ENCODE results near the gene TTC16. TPM values are rescaled to one million over a fixed set of nuclear protein-coding genes. Genes with fewer than 3 reads are reported as not detected.
"Not testable (repeated sequence)": the region's sequence is repeated elsewhere in the genome, so short reads cannot be mapped to it uniquely, and the experiment has no call there.

The TTC16 gene
- total RNA-seq, 5 donors from 2014 or later (not counting 1 experiment from before 2014, with no cell fraction given) = 4.6 to 31.8 (median 6.2) TPM

DNA sequence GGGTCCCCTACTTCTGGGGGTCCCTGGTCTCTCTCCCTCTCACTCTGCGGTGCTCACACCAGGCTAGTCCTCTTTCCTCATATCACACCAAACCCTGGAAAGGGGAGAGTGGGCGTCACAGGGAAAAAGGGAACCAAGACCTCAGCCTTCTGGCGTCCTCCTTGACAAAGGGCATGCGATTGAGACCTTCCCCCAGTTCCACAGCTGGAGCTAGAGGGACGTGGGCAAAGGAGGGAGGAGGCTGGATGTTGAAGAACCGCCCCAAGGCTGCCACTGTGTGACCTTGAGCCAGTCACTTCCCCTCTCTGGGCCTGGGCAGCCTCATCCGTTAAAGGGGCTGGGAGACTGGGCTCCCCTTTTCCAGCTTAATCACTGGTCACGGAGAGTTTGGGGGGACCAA is 37.7 kb downstream of the TTC16 start:
- no peak overlapping the region for H3K4me3 Mint-ChIP-seq
- peaks cover 22% of the 10 kb centered on the region for H3K36me3 Mint-ChIP-seq
- no peaks in the 10 kb centered on the region for H3K9me3 Mint-ChIP-seq
- Histone ChIP-seq H3K4me3 (ENCODE audit: control insufficient read depth in 1 of 2, extremely low read depth in 1 of 2, low read length in 1 of 2) (no peak overlapping the region), H3K4me1 (ENCODE audit: control insufficient read depth in 1 of 2, extremely low read depth in 1 of 2, insufficient read depth in 2 of 2, low read length in 2 of 2) (peaks cover 0 to 5% of the 10 kb centered on the region in 2 experiments), H3K9me3 (no peaks in the 10 kb centered on the region), H3K27ac (ENCODE audit: low read length) (no peak overlapping the region), H3K36me3 (ENCODE audit: control insufficient read depth in 2 of 2, extremely low read depth in 1 of 2, insufficient read depth in 1 of 2, low read length in 1 of 2) (peaks cover 14 to 77% of the 10 kb centered on the region in 2 donors), H3K27me3 (replicated peaks in 1 of 2; ENCODE audit: control insufficient read depth in 2 of 2, extremely low read depth in 1 of 2, insufficient read depth in 2 of 2, low read length in 1 of 2) (no peaks in the 10 kb centered on the region)
- ChIA-PET CTCF (interaction anchor here in 1 of 2 donors (0.5 kb wide), 1 partner anchor 163 kb away, joined by 3 read pairs; the partner anchor contains the start of gene ST6GALNAC4), POLR2A (no interaction called here)
- H3K4me1 Mint-ChIP-seq = peaks cover 11 to 17% (median 16%) of the 10 kb centered on the region in 3 donors
- H3K27me3 Mint-ChIP-seq = no peaks in the 10 kb centered on the region
- WGBS (ENCODE audit: insufficient coverage) = 100% methylated on average over 2 of the region's 8 CpGs
- ATAC-seq (replicated peaks in 1 of 4) = no peak
- no peak for DNase-seq
- H3K27ac Mint-ChIP-seq = no peak overlapping the region

DNA sequence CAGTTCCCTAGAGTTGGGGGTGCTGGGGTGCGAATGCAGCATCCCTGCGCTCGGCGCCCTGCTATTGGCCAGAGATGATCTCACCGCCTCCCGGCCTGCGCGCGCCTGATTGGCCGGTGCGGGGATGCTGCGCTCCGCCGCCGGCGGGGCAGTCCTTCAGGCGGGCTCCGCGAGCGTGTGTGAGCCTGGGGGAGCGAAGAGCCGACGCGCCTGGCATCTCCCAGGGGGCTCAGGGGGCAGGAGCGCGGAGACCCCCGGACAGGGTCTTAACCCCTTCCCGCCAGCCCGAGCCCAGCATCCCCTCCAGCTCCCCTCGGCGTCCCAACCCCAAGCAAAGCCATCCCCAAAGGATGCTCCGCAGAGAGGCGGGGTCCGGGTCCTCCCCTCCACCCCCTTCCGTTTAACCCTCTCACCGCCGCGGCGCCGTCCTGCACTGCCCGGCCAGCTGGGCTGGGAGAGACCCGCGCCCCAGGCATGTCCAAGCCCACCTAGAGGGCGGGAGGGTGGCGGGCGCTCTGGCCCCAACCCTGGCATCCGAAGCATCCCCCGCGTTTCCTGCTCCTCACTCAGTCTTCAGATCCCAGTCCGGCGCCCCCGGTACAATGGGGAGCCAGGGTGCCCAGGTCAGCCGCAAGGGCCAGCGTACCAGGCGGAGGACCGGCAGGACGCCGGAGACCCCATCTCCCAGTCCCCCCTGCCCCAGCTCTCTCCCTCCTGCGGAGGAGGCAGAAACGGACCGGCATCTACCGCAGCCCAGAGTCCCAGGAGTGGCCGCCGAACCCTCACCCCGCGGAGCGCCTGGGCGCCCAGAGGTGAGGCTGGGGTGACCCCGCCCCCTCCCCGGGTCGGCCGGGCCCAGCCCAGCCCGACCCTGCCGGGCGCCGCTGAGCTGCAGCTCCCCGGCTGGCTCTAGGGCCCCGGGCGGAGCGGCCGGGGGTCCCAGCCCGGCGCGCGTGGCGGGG is 38.5 kb downstream of the TTC16 start:
- ATAC-seq (replicated peaks in 1 of 4) (no peak), DNase-seq (no peak)
- Histone ChIP-seq H3K27me3 (replicated peaks in 1 of 2; ENCODE audit: control insufficient read depth in 2 of 2, extremely low read depth in 1 of 2, insufficient read depth in 2 of 2, low read length in 1 of 2) (no peaks in the 10 kb centered on the region), H3K9me3 (no peaks in the 10 kb centered on the region), H3K36me3 (ENCODE audit: control insufficient read depth in 2 of 2, extremely low read depth in 1 of 2, insufficient read depth in 1 of 2, low read length in 1 of 2) (peaks cover 18 to 77% of the 10 kb centered on the region in 2 donors), H3K4me1 (ENCODE audit: control insufficient read depth in 1 of 2, extremely low read depth in 1 of 2, insufficient read depth in 2 of 2, low read length in 2 of 2) (peaks cover 0 to 5% of the 10 kb centered on the region in 2 experiments), H3K27ac (ENCODE audit: low read length) (no peak overlapping the region), H3K4me3 (ENCODE audit: control insufficient read depth in 1 of 2, extremely low read depth in 1 of 2, low read length in 1 of 2) (no peak overlapping the region)
- Mint-ChIP-seq H3K27me3 (no peaks in the 10 kb centered on the region), H3K9me3 (no peaks in the 10 kb centered on the region), H3K36me3 (peaks cover 24% of the 10 kb centered on the region), H3K4me1 (peaks cover 13 to 20% (median 19%) of the 10 kb centered on the region in 3 donors), H3K27ac (no peak overlapping the region), H3K4me3 (no peak overlapping the region)
- WGBS (ENCODE audit: insufficient coverage) = 95% methylated on average over 71 of the region's 86 CpGs
- CTCF ChIA-PET = interaction anchor here in 1 of 2 donors (0.5 kb wide), 1 partner anchor 162 kb away, joined by 3 read pairs; the partner anchor contains the start of gene ST6GALNAC4
- POLR2A ChIA-PET = no interaction called here

DNA sequence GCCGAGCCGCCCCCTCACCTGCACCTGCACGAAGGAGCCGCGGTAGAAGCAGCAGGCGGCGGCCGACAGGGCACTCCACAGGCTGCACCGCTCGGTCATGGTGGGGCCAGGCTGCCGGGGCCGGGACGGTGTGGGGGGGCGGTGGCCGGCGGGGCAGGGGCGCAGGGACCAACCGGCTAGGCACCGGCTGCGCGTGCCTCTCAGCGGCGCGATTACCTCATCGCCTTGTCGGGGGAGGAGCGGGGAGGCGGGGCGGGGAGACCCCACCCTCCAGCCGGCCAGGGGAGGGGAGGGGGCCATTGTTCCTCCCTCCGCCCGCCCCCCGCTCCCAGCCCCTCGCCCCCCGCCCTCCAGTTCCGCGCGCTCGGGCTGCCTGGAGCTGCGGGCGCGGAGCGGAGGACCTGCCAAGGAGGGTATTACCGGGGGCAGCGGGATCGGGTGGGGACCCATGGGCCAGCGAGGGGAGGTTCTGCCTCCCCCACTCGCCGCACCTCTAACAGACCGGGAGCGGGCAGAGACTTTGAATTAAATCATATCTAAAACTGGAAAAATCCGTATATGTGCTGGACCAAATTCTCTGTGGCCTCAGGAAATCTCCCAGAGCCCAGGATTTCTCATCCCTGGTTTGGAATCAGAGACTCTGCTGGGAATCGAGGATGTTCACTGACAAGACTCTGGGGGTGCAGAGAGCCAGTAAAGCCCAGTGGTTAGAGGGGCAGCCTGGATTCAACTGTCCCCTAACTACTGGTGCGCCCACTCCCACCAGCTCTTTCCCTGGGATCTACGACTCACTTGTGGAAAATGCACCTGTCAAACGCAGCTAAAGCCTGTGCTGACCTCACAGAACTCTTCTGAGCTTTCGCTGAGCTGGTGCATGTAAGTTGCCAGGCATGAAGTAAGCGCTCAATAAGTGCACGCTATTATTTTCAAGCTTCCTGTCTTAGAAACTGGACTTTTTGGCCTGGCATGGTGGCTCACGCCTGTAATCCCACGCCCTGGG is 39.5 kb downstream of the TTC16 start:
- Histone ChIP-seq H3K36me3 (ENCODE audit: control insufficient read depth in 2 of 2, extremely low read depth in 1 of 2, insufficient read depth in 1 of 2, low read length in 1 of 2) (peaks cover 20 to 76% of the 10 kb centered on the region in 2 donors), H3K4me3 (ENCODE audit: control insufficient read depth in 1 of 2, extremely low read depth in 1 of 2, low read length in 1 of 2) (no peak overlapping the region), H3K27me3 (replicated peaks in 1 of 2; ENCODE audit: control insufficient read depth in 2 of 2, extremely low read depth in 1 of 2, insufficient read depth in 2 of 2, low read length in 1 of 2) (no peaks in the 10 kb centered on the region), H3K27ac (ENCODE audit: low read length) (no peak overlapping the region), H3K4me1 (ENCODE audit: control insufficient read depth in 1 of 2, extremely low read depth in 1 of 2, insufficient read depth in 2 of 2, low read length in 2 of 2) (peaks cover 0 to 5% of the 10 kb centered on the region in 2 experiments), H3K9me3 (no peaks in the 10 kb centered on the region)
- no peak for DNase-seq
- Mint-ChIP-seq H3K4me3 (no peak overlapping the region), H3K27me3 (no peaks in the 10 kb centered on the region), H3K27ac (no peak overlapping the region), H3K36me3 (peaks cover 20% of the 10 kb centered on the region), H3K4me1 (peaks cover 11 to 20% (median 17%) of the 10 kb centered on the region in 3 donors), H3K9me3 (no peaks in the 10 kb centered on the region)
- WGBS (ENCODE audit: insufficient coverage) = 96% methylated on average over 33 of the region's 61 CpGs
- no peak for ATAC-seq (replicated peaks in 1 of 4)
- POLR2A ChIA-PET = no interaction called here
- CTCF ChIA-PET = no interaction called here

DNA sequence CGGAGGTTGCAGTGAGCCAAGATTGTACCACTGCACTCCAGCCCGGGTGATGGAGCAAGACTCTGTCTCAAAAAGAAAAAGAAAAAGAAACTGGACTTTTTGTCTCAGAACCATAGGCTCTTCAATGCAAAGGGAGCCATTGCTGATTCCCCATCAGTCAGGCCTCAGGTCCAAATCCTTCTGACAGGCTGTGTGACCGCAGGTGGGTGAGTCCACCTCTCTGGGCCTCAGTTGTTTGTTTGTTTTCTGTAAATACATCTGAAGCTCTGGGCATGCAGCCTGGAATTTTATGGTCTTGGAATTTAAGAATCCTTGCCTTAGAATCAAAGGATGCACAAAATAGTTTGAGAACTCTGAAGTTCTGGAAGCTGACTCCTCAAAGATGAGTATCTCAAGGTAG is 40.4 kb downstream of the TTC16 start:
- Histone ChIP-seq H3K36me3 (ENCODE audit: control insufficient read depth in 2 of 2, extremely low read depth in 1 of 2, insufficient read depth in 1 of 2, low read length in 1 of 2) (peaks cover 20 to 71% of the 10 kb centered on the region in 2 donors), H3K9me3 (no peaks in the 10 kb centered on the region), H3K4me1 (ENCODE audit: control insufficient read depth in 1 of 2, extremely low read depth in 1 of 2, insufficient read depth in 2 of 2, low read length in 2 of 2) (peaks cover 0 to 7% of the 10 kb centered on the region in 2 experiments), H3K4me3 (ENCODE audit: control insufficient read depth in 1 of 2, extremely low read depth in 1 of 2, low read length in 1 of 2) (no peak overlapping the region), H3K27me3 (replicated peaks in 1 of 2; ENCODE audit: control insufficient read depth in 2 of 2, extremely low read depth in 1 of 2, insufficient read depth in 2 of 2, low read length in 1 of 2) (no peaks in the 10 kb centered on the region), H3K27ac (ENCODE audit: low read length) (no peak overlapping the region)
- DNase-seq = no peak
- WGBS (ENCODE audit: insufficient coverage) = 100% methylated on average over 3 of the region's 3 CpGs
- no peaks in the 10 kb centered on the region for H3K27me3 Mint-ChIP-seq
- H3K36me3 Mint-ChIP-seq = peaks cover 18% of the 10 kb centered on the region
- H3K27ac Mint-ChIP-seq = no peak overlapping the region
- CTCF ChIA-PET = interaction anchor here in 1 of 2 donors (0.6 kb wide), 1 partner anchor 1347 kb away, joined by 3 read pairs; no protein-coding TSS in a partner anchor
- peaks cover 7 to 19% (median 12%) of the 10 kb centered on the region in 3 donors for H3K4me1 Mint-ChIP-seq
- no peak overlapping the region for H3K4me3 Mint-ChIP-seq
- no peaks in the 10 kb centered on the region for H3K9me3 Mint-ChIP-seq
- POLR2A ChIA-PET = interaction anchor here in 1 of 2 donors (0.6 kb wide), 1 partner anchor 126 kb away, joined by 3 read pairs; no protein-coding TSS in a partner anchor
- ATAC-seq (replicated peaks in 1 of 4) = no peak

DNA sequence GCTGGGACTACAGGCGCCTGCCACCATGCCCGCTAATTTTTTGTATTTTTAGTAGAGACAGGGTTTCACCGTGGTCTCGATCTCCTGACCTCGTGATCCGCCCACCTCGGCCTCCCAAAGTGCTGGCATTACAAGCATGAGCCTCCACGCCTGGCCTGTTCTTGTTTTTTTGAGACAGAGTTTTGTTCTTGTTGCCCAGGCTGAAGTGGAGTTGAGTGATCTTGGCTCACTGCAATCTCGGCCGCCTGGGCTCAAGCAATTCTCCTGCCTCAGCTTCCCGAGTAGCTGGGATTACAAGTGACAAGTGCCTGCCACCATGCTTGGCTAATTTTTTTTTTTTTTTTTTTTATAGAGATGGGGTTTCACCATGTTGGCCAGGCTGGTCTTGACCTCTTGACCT is 40.9 kb downstream of the TTC16 start:
- peaks cover 24 to 71% of the 10 kb centered on the region in 2 donors for H3K36me3 ChIP-seq (ENCODE audit: control insufficient read depth in 2 of 2, extremely low read depth in 1 of 2, insufficient read depth in 1 of 2, low read length in 1 of 2)
- ATAC-seq (replicated peaks in 1 of 4); H3K27ac Mint-ChIP-seq; H3K27ac ChIP-seq (ENCODE audit: low read length); H3K4me3 ChIP-seq (ENCODE audit: control insufficient read depth in 1 of 2, extremely low read depth in 1 of 2, low read length in 1 of 2); H3K27me3 ChIP-seq (replicated peaks in 1 of 2; ENCODE audit: control insufficient read depth in 2 of 2, extremely low read depth in 1 of 2, insufficient read depth in 2 of 2, low read length in 1 of 2); H3K27me3 Mint-ChIP-seq; DNase-seq; H3K9me3 Mint-ChIP-seq; H3K9me3 ChIP-seq; H3K4me3 Mint-ChIP-seq: not testable (repeated sequence)
- Mint-ChIP-seq H3K4me1 (peaks cover 7 to 14% (median 8%) of the 10 kb centered on the region in 3 donors), H3K36me3 (peaks cover 13% of the 10 kb centered on the region)
- ChIA-PET POLR2A (interaction anchor here in 1 of 2 donors (0.6 kb wide), 1 partner anchor 125 kb away, joined by 3 read pairs; no protein-coding TSS in a partner anchor), CTCF (interaction anchor here in 1 of 2 donors (0.6 kb wide), 1 partner anchor 1346 kb away, joined by 3 read pairs; no protein-coding TSS in a partner anchor)
- peaks cover 0 to 11% of the 10 kb centered on the region in 2 experiments for H3K4me1 ChIP-seq (ENCODE audit: control insufficient read depth in 1 of 2, extremely low read depth in 1 of 2, insufficient read depth in 2 of 2, low read length in 2 of 2)
- WGBS (ENCODE audit: insufficient coverage) = 98% methylated on average over 9 of the region's 11 CpGs
